GM19467 (cell line): Measurements from ENCODE around the gene RBFOX2.
"Not testable (repeated sequence)": the region's sequence is repeated elsewhere in the genome, so short reads cannot be mapped to it uniquely, and the experiment has no call there.

Experiments used
- ATAC-seq: cut with Tn5 transposase; IDR thresholded peaks from one replicate; pipeline ENCODE4 v1.9.1; 2021; ENCODE audit warnings: mild to moderate bottlenecking, moderate library complexity; ENCODE audit not compliant: unreplicated experiment

Gene RBFOX2

DNA sequence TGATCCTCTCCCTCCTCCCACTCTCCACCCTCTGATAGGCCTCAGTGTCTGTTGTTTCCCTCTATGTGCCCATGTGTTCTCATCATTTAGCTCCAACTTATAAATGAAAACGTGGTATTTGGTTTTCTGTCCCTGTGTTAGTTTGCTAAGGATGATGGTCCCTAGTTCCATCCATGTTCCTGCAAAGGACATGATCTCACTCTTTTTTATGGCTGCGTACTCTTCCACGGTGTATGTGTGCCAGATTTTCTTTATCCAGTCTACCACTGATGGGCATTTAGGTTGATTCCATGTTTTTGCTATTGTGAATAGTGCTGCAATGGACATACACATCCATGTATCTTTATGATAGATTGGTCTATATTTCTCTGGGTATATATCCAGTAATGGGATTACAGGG is 15.9 kb upstream of the RBFOX2 start:
- ATAC-seq = not testable (repeated sequence)

DNA sequence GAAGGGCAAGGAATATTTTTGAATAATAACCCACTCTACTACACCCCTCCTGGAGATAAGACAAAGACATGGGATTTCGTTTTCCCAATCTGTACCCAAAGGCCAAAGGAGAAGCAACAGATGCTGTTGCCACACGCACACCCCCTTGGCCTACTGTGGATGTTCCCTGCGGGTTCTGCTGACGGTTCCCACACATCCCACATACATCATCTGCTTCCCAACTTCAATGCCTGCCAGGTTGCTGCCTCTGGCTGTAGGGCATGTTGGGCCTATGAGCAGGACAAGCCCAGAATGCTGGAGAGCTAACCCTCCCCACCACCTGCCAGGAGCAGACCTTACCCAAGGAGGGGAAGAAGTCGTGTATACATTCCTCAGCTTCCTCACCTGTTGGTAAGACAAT is 13.6 kb upstream of the RBFOX2 start:
- ATAC-seq = no peak

DNA sequence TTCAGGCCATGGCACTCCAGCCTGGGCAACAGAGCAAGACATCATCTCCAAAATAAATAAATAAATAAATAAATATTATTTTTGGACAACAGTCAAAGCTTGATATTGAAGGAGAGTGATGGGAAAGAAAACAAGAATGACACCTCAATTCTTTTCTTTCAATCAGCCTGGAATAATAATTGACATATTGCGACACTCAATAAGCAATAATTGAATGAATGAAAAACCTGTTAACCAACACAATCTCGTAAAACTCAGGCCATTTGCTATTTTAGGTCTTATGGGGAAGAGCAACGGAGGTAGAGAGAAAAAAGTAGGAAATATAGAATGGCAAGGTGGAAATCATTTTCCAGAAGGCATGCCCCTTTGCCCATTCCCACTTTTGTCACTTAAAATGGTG is 10.5 kb upstream of the RBFOX2 start:
- no peak for ATAC-seq

DNA sequence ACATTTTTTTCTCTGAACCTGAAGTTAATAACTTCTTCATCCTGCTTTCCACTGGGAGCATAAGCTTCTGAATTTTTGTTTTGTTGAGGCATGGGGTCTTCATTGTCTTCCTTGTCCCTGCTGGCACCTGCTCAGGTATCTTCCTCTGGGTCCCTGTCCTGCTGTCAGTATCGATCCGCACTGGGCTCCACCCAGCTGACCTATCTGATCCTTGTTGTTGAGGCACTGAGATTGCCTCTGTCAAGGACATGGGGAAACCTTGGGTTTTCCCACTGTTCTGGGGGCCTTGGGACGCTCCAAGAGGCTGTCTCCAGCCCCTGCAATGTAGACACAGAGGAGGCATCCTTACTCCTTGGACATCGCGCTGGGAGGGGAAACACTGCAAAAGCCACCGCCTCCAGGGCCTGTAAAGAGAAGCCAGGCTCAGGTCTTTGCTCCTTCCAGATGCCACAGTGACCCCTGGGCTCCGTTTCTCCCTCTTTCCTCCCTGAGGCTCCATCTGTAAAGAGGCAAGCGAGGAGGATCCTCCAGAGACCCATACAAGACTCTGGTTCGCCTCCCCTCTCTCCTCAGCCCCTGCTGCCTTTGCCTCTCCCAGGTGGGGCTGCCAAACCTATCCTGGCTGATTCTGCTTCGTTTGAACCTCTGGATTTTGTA is 8.6 kb upstream of the RBFOX2 start:
- ATAC-seq = no peak

DNA sequence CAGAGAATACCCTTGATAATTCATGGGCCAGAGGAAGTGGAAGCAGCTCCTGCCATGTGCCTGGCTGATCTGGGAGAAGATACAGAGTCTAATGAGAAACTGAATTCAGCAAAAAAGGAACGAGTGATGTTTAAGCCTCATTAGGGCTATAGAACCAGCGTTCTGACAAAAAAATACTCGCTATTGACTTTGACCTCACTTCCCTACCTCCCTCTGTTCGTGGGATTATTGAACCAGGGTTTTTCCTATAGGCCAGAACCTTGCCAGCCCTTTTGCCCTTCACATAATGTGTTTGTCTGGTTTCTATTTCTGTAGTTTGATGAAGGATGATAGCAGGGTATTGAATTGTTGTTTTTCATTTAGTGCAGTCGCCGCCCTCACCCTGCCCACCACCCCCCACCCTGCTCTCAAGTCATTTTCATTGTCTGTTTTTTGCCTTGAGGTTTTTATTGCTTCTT is 7.6 kb upstream of the RBFOX2 start:
- ATAC-seq = no peak

DNA sequence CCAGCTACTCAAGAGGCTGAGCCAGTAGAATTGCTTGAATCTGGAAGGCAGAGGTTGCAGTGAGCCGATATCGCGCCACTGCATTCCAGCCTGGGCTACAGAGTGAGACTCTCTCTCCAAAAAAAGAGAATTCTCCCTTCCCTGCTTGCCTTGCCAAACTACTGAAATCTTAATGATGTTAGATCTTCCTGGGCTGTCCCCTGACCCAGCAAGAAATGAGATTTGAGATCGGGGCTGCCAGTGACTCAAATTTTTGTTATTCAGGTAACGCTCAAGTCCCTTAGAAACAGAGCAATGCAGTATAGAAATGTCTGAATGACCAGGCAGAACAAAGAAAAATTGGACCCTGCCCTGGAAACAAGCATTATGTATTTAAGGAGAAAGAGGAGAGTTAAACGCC is 4.0 kb upstream of the RBFOX2 start:
- ATAC-seq = no peak

DNA sequence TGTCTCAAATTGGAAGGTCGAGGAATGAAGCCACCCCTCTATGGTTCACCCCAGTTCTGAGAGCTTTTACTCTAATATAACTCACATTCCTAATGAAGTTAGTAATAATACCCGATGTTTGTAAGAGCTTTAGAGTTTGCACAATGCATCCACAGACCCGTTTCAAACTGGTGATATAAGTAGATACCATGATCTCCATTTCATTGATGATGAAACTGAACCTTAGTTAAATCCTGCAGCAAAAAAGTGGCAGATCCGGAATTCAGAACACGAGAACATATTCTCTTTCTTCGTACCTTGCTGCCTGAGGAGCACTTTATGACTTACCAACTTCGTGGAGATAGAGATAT is 757 bp upstream of the RBFOX2 start:
- ATAC-seq = no peak

DNA sequence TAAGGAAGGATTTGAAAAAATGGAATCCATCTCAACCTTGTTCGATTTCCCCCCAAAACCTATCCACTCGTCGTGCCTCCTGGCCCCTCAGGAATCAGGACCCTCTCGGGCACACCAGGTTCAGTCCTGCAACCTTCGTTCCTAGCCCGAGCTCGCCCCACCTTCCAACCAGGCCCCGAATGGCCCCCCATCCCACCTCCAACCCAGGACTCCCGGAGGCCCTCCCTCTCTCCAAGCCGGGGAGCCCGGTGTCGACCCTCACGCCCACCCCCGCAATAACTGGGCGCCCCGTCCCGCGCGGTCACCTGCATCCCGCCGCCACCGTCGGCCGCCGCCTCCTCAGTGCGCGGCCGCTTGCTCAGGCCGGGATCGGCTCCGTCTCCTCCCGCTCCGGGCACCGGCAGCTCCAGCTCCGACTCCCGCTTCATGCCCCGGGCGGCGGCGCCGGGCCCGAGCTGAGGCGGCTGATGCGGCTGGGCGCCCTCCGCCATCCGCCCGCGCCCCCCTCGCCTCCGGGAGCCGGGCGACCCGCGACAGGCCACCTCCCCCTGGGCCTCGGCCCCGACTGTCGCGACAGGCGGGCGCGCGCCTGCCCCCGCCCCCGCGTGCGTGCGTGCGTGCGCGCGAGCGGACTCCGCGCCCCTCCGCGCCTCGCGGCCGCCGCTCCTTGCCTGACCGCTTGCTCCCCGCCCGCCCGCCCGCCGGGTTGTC is 534 bp downstream of the RBFOX2 start:
- no peak for ATAC-seq

DNA sequence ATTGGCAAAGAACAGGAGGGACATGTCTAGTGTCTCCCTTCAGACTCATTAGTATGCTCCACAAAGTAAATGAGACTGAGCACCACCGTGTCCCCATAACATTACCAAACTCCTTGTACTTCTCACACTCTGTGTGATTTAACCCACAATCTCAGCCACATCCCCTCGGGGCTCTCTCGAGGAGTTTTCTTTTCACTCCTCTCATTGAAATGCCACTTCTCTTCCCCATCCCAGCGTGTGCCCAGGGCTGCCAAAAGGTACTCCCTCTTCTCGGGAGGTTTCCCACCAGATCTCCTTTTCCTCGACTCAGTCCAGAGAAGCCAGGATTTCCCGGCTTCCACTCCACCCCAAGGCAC is 1.1 kb downstream of the RBFOX2 start:
- no peak for ATAC-seq

DNA sequence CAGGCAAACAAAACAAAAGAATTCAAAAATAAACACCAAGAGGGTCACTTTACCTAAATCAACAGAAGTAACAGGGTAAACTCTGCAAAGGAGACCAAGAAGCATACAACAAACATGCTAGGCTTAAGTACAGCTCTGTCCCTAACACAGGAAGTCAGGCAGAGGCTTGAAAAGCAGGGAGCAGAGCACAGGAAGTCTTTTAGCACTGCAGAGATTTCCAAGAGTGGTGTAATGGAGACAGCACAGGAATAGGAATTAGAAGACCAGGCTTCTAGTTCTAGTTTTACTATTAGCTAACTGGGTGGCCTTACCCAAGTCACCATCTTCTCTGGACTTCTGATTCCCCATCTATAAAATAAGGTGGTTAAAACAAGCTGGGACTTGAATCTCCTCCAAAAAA is 1.9 kb downstream of the RBFOX2 start:
- no peak for ATAC-seq

DNA sequence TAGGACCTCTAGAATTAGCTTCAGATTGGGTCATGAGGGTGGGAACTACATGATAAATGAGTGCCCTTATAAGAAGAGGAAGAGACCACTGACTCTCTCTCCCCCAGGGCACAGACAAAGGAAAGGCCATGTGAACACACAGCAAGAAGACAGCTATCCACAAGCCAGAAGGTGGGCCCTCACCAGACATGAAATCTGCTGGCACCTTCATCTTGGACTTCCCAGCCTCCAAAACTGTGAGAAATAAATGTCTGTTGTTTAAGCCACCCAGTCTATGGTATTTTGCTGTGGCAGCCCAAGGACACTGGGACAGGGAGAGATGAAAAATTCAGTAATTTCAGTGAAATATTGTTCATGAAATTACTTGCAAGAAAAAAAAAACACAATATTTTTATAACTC is 5.9 kb downstream of the RBFOX2 start:
- ATAC-seq = no peak

DNA sequence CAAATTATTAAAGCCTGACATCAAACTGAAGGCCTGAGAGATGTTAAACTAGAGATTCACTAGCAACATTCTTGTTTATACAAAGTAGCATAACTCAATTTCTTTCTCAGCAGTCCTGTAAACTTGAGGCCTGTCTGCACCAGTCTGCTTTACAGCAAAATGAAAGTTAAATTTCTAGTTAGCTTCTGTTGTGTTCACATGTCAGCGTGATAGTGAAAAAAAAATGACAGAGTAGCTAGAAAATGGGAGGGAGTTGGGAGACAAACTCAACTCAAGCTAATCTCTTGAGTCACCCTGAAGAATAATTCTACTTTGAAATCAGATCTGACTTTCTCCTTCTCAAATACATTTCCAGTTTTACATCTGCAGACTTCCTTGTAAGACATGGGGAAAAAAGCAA is 6.5 kb downstream of the RBFOX2 start:
- no peak for ATAC-seq

DNA sequence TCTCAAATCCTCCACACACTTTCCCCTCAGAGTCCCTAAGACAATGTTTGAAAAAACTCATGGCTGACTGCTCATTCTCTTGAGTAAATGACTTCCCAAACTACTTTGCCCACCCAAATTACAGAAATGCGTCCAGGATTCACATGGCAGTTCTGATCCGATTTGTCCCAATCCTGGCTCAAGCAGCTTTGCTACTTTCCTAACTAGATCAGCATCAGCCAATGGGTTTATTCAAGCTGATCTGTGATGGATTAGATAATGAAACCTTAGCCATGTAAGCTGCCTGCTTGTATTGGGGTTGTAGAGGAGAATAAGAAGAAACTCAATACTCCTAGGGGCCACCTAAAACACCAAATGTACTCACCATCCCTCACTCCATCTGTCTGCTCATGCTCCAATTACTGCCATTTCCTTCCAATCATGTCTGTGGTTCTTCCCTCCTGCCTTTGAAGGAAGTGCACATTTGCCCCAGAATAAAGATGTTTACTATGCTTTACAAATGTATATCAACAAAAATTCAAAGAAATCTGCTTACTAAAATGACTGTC is 6.9 kb downstream of the RBFOX2 start:
- no peak for ATAC-seq

DNA sequence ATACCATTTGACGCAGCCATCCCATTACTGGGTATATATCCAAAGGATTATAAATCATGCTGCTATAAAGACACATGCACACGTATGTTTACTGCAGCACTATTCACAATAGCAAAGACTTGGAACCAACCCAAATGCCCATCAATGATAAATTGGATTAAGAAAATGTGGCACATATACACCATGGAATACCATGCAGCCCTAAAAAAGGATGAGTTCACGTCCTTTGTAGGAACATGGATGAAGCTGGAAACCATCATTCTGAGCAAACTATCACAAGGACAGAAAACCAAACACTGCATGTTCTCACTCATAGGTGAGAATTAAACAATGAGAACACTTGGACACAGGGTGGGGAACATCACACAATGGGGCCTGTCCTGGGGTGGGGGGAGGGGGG is 7.8 kb downstream of the RBFOX2 start:
- ATAC-seq = not testable (repeated sequence)

DNA sequence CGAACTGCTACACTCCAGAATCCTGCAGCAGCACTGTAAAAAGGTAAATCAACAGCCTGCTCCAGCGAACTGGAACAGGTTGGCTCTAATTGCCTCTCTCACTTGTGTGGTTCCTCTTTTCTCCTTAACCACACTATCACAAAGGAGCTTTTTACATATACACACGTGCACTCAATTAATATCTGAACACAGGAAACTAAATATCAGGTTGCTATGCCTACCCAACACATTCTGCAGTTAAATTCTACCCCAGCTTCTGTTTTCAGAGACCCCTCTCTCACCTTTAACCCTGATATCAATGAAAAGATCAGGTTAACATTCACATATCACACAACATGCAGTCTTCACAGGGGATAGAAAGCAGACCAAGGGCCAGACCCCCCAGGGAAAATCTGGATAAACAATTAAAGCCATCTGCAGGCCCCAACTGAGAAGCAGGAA is 11.0 kb downstream of the RBFOX2 start:
- no peak for ATAC-seq

DNA sequence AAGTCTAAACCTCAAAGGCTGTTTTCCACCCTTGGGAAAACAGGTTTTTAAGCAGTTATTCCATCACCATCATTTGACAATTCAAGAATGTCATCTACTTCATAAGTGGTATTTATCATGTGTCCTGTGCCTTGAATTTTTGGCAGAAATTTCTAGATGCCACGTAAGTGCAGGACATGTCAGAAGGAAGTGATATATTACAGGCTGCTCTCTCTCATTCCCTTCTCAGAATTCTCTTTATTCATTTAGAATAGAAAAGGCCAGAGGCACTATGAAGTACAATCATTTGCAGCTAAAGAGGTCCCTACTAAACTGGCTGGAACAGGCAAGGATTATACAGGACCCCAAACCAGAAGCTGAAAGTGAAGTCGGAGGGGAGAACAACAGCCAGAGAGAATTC is 11.9 kb downstream of the RBFOX2 start:
- no peak for ATAC-seq

DNA sequence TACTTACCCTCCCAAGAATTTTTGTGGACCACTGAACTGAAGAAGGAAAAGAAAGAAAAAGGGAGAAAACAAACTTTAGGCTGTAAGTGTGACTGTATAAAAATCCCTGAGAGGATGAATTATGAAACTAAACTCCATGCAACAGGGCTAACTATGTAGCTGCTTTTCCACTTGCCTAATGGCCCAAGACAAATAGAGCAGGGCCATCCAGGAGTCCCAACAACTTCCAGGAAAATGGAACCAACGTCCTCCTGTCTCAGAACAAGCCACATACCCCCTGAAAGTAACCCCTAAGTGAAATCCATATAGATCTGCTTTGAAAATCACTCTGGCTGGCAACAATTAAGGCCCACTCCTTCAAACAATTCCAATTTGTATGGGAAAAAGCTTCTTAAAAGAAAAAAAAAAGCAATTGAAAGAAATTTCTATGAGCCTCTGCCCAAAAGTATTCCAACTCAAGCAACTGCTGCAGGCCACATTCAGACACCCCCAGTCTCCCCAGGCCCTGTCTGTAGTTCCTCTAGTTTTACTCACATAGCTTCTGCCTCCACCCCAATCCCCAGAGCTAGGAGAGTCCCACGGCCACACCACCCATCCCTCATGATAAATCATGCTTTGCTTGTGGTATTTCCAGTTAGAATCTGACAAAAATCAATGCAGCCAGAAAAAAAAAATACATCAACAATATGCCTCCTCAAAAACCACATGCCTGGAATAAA is 12.7 kb downstream of the RBFOX2 start:
- ATAC-seq = no peak

DNA sequence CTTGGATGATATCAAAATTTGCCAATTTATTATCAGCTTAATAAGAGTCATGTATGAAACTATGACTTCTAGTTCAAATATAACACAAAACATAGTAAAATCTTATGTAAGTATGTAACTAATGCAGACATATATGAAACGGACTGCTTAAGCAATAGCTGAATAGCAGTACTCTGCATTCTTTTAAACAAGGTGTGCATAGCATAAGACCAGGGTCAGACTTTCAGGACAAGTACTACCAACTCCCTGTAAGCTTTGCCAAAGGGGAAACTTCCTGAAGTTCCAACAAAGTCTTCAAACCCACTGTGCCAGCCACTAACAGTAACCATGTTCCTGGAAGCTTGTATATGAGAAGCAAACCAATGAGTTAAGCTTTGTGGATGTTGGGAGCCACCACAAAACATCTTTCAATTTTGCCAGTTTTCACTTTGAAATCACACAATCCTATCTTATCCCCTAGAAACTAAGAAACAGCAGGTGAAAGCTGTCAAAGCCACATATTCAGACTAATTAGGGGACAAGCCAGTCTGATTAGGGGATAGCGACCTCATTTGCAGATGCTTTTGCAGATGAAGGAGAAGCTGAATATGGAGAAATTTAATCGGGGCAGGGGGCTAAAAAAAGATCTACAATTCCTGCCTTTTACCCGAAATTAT is 13.3 kb downstream of the RBFOX2 start:
- ATAC-seq = no peak

DNA sequence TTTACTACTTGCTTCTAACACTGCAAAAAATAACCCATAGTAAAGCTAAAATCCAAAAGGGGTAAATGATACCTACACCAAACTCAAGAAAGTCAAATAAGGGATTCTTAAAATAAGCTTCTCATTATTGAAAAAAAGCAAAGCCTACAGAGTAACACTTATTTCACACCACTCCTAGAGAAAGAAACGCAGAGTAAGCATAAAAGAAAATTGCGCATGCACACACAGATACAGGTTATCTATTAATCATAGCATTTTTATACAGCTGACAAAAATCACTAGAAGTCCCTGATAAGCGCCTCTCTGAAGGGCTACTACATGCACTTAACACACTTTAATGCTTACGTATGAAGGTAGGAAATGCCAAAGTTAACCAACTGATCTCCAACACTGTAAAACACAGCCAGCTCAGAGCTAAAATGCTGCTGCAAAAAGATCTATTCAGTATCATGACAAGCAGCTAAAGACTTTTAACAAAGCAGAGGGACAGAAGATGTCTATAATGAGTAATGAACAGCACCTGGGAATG is 14.0 kb downstream of the RBFOX2 start:
- ATAC-seq = no peak

DNA sequence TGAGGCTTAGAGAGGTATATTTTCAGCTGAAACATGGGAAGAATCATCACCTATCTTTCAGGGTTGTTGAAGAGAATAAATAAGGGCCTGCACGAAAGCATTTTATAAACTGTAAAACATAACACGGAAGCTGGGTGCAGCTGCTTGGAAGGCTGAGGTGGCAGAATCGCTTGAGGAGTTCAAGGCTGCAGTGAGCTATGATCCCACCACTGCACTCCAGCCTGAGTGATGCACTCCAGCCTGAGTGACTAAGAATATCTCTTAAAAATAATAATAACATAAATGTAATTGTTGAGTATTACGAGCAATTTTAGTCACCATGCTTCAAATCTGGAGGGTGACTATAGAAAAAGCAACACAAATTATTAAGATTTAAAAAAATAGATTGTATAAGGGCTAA is 16.3 kb downstream of the RBFOX2 start:
- no peak for ATAC-seq

DNA sequence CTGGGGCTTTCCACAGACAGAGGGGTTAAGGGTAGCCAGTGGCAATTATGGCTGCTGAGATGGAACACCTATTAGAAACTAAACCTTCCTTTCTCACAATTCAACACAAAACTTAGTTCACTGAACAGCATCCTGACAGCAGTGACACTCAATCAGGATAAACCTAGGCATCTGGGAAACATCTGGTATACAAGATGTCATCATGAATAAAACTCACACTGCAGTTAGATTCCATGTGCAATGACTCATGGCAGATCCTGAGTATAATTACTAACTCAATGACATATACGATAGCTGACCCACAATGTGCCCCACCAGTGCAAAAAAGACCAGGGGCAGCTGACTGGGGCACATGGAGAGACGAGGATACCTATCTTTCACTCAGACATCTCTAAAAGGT is 17.7 kb downstream of the RBFOX2 start:
- no peak for ATAC-seq
